ENCODE results near the gene HAVCR2.
"Not testable (repeated sequence)": the region's sequence is repeated elsewhere in the genome, so short reads cannot be mapped to it uniquely, and the experiment has no call there.

The HAVCR2 gene

DNA sequence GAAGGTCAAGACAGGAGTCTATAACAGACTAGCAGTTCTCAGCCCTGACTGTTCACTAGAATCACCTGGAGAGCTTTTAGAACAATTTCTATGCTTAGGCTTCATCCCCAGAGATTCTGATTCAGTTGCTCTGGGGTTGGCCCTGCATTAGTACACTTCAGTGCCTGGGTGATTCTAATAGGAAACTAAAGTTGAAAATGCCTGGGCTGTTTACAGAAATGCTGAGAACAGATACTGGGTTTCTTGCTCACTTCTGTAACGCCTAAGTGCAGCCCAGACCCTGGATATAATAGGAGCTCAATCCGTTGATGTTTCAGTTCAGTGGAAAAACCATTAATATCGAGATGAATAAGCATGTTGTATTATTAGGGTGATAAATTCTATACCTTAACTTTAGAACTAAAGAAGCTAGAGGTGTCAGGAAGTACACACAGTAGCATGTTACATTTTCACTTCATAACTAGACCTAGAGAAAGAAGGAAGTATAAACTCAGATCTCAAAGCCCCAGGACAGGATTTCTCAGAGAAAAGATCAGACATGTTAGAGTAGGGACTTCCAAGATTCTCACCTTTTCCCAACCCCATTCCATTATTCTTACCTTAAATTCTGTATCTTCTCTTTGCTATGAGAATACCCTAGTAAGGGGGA lies 20.4 kb downstream of the HAVCR2 start:
- no peak for DNase-seq (ENCODE audit: low spot score)

DNA sequence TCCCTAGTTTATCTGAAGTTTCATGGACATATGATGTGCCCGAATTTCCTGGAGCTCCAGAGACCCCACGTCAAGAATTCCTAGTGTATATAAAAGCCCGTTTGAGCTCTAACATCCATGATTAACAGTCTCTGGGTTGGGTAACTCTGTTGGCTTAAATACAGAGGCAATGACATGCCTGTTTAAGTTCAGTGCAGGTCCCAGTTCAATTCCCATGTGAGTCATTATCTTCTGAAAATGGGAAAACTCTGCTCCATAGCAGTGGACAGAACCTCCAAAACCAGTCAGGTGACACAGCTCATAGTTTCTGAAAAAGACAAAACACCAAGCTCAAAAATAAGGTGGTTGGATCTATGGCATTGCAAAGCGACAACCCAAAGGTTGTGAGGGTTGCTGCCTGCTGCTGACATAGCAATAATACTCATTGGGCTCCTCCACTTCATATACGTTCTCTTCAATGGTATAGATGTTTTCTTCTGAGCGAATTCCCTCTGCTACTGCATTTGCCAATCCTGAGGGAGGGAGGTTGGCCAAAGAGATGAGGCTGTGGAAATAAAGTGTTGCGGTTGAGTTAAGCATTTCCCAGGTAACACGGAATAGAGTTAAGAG lies 22.0 kb downstream of the HAVCR2 start:
- DNase-seq (ENCODE audit: low spot score), result no peak

DNA sequence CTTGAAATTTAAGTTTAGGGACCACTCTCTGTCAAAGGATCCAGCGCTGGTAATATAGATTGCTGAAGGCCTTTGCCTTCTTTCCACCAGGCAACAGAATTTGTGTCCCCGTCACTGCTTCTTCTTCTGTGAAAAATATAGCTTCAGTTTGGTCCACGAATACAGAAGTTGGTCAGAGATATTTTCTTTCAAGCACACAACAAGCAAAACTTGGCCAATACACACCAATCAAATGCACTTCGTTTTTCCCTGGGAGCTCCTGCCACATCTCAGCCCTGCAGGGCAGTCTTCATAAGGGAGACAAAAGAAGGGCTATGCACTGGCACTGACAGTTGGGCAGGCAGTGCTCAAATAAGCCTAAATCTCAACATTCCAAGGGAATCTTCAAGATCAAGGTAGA lies 22.9 kb downstream of the HAVCR2 start:
- no peak for DNase-seq (ENCODE audit: low spot score)

DNA sequence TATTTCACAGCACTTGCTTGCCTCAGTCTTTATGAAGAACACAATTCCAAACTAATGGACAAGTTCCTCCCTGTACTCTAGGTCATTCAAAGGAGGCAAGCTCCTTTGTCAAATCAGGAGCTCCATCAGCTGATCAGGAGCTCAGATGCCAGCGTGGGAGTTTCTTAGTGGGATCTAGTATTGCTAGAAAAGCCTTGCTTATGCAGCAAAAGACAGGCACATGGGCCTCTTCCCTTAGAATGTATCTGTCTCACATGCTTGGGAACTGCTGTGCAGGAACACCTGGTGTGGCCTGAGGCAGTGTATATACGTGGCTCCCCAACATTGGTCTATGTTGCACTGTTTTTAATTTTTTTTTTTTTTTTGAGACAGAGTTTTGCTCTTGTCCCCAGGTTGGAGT lies 28.6 kb downstream of the HAVCR2 start:
- DNase-seq (ENCODE audit: low spot score), result no peak

DNA sequence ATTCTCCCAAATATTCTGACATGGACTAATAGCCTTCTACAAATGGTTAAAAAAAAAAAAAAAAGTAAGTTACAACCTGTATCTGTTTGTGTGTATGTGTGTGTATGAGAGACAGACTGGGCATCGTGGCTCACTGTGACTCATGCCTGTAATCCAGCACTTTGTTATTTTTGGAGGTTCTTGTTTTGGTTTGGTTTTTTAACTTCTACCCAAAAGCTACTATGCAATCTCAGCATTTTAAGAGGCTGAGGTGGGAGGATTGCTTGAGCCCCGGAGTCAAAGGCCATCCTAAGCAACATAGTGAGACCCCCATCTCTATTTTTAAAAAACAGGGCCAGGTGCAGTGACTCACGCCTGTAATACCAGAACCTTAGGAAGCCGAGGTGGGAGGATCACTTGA lies 32.3 kb downstream of the HAVCR2 start:
- DNase-seq (ENCODE audit: low spot score), result no peak

DNA sequence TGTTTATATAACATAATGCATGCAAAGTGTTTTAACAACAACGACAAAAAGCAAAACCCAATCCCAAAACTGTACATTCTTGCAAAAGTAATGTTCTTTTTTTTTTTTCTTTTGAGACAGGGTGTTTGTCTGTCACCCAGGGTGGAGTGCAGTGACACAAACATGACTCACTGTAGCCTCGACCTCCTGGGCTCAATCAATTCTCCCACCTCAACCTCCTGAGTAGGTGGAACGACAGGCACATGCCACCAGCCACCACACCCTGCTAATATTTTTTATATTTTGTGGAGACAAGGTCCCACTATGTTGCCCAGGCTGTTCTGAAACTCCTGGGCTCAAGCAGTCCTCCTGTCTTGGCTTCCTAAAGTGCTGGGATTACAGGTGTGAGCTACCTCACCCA lies 36.3 kb downstream of the HAVCR2 start:
- DNase-seq (ENCODE audit: low spot score), result peak; percentile 18

DNA sequence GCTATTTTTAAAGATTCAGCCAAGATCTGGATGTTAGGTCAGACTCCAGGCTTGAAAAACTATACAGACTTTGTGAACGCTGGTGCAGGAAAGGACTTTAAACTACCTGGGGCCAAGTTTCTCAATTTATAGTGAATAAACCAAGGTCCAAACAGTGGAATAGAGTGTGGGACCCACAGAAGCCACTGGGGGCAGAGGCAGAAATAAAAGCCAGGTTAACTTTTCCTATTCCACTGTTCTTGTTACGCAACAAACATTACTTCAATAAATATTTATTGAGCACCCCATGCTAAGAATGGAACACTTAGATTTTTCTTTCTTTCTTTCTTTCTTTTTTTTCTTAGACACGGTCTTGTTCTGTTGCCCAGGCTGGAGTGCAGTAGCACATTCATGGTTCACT lies 38.9 kb downstream of the HAVCR2 start:
- DNase-seq (ENCODE audit: low spot score), result no peak

DNA sequence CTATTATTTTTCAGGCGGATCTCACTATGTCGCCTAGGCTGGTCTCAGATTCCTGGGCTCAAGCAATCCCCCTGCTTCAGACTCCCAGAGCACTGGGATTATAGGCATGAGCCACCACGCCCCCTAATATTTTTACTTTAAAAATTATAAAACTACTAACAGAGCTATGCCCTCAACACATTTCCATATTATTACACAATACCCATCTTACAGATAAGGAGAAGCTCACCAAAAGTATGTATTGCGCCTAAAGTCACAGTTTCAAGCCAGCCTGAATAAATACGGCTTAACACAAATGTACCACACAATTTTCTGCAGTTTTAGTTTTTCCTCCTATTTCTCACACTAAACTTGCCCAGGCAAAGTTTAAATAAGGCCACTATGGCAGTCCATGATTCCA lies 40.1 kb downstream of the HAVCR2 start:
- DNase-seq (ENCODE audit: low spot score), result no peak

DNA sequence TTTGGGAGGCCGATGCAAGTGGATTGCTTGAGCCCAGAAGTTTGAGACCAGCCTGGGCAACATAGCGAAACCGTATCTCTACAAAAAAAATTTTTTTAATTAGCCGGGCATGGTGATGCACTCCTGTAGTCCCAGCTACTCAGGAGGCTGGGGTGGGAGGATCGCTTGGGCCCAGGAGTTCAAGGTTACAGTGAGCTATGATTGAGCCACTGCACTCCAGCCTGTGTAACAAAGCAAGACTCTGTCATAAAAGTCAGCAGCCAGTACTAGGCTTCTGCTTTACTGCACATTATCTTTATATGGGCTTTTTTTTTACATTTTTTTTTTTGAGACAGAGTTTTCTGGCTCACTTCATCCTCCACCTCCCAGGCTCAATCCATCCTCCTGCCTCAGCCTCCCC lies 40.5 kb downstream of the HAVCR2 start:
- no peak for DNase-seq (ENCODE audit: low spot score)

DNA sequence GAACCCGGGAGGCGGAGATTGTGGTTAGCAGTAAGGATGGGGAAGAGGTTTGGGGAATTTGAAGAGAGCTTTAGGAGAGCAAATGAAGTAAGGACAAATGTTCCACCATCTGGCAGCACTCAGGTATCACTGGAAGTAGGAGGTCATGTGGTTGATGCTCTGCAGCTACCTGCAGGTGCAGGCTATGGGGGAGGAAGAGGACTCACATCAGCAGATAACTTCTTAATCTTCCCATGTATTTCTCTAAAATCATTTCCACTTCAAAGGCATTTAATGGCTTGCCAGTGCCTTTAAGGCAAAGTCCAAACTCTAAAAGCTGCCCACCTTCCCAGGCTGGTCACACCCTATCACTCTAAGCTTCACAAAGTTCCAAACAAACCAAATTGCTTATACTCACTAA lies 41.8 kb downstream of the HAVCR2 start:
- no peak for DNase-seq (ENCODE audit: low spot score)

DNA sequence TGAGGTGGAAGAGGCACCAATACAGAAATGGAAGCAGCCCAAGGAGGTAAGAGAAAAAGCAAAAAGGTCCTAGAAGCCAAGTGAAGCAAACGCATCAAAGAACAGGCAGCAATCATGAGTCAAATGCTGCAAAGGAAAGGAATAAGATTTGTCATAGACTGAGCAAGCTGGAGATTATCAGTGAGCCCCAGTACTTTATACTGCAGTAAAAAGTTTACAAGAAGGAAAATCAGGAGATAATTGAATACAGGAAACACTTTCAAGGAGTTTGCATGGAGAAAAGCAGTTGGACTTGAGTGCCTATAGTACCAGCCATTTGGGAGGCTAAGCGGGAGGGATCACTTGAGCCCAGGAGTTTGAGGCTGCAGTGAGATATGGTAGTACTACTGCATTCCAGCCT lies 42.8 kb downstream of the HAVCR2 start:
- no peak for DNase-seq (ENCODE audit: low spot score)

DNA sequence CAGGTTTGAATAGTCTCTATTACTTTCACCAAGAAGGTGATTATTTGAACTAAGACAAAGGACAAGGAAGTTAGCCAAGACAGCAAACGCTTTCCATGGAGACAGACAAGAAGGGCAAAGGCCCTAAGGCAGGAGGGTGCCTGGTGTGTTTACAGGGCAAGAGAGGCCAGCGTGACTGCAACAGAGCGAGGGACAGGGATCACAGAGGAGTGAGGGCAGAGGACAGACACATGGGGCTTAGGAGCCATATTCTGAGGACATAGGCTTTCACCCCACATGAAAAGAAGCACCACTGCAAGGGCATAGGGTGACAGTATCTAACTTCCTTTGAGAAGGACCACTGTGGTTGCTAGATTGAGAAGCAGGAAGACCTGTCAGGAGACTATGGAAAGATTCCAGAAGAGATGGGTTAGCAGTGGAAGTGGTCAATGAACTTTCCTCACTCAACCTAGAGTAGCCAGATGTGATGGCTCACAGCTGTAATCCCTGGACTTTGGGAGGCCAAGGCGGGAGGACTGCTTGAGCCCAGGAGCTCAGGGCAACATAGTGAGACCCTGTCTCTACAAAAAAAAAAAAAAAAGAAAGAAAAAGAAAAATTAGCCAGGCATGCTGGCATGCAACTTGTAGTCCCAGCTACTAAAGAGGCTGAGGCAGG lies 44.9 kb downstream of the HAVCR2 start:
- no peak for DNase-seq (ENCODE audit: low spot score)

DNA sequence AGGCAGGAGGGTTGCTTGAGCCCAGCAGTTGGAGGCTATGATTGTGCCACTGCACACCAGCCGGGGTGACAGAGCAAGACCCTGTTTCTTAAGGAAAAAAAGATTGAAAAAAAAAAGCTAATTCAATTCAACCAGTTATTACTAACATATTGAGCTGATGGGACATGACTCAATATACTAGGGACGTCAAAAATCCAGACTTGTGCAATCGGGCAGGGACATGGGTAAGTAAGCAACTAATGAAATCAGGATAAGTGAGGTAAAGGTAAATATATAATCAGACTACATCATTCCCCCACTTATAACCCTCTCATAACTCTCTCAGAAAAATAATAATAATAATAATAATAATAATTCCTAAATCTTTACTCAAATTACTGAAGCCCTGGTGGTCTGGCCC lies 49.0 kb downstream of the HAVCR2 start:
- DNase-seq (ENCODE audit: low spot score), result no peak

DNA sequence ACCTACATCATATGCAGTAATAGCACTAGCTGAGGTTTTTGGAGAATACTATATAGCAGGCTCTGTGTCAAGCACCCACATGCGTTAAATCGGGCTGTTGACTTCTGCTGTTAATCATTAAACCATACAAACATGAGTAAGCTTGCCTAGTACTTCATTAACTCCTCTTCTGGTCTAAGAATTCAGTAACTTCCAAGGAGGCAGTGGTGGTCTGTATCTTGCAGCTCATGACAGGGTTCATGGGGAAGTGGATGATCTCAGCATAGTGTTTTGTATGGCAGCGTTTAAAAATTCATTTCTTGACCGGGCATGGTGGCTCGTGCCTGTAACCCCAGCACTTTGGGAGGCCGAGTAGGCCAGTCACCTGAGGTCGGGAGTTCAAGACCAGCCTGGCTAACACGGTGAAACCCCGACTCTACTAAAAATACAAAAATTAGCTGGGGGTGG lies 49.7 kb downstream of the HAVCR2 start, which contains the start of gene HAVCR1:
TSS of gene HAVCR1 (minus strand) at position 24 of the 447 bp plus-strand sequence. CDS start 1,173 bp downstream, outside the sequence.
- no peak for DNase-seq (ENCODE audit: low spot score)

DNA sequence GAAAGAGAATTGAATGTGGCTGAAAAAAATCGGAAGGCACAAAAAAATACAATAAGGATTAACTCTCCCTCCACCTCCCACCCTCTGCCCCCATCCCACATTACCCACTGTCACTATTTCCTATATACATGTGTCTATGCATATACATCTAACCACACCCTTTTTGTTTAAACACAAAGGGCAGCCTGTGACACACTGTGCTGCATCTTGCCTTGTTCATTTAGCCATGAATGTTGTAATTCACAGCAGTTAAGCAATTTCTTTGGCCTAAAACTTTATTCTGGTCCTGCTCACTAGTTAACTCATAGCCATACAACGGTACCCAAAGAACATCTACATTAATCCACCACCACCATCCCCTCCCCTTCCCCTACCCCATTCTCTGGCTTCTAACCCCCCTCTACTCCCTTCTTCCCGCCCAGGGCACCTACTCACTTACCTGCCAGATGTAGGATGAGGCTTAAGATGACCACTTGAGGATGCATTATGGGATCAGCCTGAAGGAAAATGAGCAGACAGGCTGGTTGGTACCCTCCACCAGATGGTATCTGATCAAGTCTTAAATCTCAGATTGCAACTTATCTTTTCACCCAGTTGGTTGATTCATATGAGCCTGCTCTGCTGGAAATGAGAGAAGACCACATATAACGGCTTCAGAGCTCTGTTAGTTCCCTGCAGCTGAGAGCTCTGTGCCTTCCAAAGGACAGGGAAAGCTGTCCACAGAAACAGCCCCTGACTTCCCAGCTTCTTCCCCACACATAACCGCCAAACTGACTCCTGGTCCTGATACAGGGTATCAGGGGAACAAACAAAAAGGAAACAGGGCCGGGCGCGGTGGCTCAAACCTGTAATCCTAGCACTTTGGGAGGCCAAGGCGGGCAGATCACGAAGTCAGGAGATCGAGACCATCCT lies 51.1 kb downstream of the HAVCR2 start:
- no peak for DNase-seq (ENCODE audit: low spot score)

DNA sequence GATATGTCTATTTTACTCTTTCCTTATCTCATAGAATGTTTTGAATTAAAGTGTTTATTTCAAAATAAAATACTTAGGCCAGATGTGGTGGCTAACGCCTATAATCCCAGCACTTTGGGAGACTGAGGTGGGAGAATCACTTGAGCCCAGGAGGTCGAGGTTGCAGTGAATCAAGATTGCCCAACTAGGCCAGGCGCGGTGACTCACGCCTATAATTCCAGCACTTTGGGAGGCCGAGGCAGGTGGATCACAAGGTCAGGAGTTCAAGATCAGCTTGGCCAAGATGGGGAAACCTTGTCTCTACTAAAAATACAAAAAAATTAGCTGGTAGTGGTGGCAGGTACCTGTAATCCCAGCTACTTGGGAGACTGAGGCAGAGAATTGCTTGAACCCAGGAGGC lies 52.0 kb downstream of the HAVCR2 start:
- DNase-seq (ENCODE audit: low spot score), result not testable (repeated sequence)

DNA sequence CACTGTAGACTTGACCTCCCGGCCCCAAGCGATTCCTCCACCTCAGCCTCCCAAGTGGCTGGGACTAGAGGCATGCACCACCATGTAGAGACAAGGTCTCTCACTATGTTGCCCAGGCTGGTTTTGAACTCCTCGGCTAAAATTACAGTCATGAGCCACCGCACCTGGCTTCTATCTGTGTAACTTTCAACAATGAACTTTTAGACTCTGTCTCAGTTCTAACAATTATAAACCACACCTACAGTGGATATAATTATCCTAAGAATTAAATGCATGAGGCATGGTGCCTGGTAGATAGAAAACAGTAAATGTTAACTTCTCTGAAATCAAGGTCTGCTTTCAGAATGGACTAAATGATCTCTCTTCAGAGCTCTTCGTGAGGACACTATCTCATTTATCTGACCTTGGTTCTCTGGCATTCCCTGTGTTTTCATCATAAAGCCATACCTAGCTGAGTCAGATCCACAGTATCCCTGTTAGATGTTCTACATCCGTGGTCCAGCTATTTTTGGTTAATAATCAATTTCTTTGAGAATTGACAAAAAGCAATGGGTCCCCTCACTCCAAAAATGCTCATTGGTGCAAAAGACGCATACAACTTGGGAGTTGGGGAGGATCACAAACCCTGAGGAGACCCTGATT lies 57.1 kb downstream of the HAVCR2 start:
- no peak for DNase-seq (ENCODE audit: low spot score)

DNA sequence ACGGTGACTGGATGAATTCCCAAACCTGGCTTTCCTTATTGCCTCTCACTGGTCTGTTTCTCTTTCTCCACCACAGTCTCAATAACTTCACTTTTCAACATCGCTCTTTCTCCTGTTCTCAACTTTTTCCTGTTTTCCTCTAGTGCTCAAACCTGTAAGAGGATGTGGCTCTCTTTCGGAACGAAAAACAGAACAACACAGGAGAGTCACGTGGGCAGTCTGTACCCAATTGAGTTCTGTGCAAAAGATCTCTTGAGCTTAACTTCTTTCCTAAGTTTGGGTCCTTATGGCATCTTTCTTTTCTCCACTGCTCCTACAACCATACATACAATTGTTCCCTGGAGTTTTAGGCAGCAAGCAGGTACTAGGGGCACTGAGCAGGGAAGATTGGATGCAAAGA lies 58.8 kb downstream of the HAVCR2 start:
- no peak for DNase-seq (ENCODE audit: low spot score)

DNA sequence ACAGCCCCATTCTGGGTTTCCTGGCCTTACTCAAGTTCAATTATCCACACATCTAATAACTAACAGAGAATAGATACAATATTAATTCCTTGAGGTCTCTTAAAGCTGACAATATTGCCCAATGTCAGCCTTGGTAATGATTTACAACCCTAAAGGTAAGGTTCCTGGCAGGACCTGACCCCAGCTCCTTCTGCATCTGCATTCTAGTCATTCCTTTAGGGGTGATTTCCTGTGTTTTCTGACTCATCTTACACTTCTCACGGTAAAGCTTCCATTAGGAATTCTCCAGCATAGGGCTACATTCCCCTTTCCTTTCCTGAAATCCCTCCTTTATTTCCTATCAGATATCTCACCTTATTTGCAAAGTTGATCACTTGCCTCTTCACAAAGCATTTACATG lies 59.2 kb downstream of the HAVCR2 start:
- DNase-seq (ENCODE audit: low spot score), result no peak

DNA sequence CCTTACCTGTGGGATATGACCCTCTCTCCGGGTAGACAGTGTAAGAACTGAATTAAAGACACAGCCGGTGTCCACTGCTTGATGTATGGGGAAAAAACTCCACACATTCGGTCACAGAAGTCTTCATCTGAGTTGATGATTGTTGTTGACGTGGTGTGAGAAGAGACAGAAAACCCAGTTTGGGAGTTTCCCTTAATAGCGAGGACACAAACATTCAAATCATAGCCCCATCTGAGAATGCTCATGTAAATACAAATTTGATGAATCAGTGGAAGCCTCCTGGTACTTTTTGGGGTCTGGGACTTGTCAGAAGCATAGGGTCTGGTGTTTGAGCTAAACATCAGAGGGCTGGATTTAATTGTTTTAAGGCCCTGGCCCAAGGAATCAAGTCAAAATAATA lies 60.9 kb downstream of the HAVCR2 start:
- DNase-seq (ENCODE audit: low spot score), result no peak

DNA sequence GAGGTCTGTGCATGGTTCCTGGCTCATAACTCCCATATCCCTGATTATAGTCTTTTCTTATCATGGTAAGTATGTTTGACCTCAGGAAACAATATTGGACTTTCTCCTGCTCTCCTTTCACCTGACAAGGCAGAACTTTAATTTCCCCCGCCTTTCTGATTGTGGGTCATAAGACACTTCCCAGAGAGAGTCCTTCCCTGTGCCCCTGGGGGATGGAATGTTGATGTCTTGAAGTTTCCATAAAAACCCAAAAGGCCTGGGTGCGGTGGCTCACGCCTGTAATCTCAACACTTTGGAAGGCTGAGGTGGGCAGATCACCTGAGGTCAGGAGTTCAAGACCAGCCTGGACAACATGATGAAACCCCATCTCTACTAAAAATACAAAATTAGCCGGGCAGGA lies 61.8 kb downstream of the HAVCR2 start:
- DNase-seq (ENCODE audit: low spot score), result not testable (repeated sequence)

DNA sequence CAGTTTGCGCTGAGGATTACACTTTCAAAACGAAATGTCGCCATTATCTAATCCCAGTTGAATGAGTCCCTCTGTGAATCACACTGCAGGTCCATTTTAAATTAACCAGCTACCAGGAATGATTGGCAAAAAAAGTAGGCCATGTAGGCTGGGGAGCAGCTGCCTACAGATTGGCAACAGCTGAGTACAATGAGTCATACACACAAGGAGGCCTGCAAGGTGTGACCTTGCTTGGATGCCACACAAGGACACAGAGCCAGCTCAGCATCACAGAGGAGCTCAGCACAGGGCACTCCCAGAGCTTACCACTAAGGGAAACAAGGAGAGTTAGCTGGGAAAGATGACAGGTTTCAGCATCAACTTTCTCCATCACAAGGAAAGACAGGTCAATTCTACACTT lies 62.8 kb downstream of the HAVCR2 start:
- no peak for DNase-seq (ENCODE audit: low spot score)

Data from CD4-positive, alpha-beta T cell treated with Interleukin-15 for 4 hours (primary cell).